ENCODE measurements around the gene GALNT2. TPM values are rescaled to one million over a fixed set of nuclear protein-coding genes. Genes with fewer than 3 reads are reported as not detected.

GALNT2 gene
- total and polyA plus RNA-seq, 4 donors, result 47.5 to 182 (median 114) TPM

GRCh38 chr1:230254265-230254664 is 187.2 kb downstream of the GALNT2 start:
- no peak for DNase-seq (ENCODE audit: low spot score)
- no peaks in the 10 kb centered on the region for H3K27me3 ChIP-seq (ENCODE audit: control insufficient read depth in 4 of 4, insufficient read depth in 4 of 4, low read length in 3 of 4)
- no peak overlapping the region for H3K27ac ChIP-seq (ENCODE audit: low read depth in 1 of 2, low read length in 2 of 2)
- TF ChIP-seq HNF4G (IDR thresholded peaks at IDR 0.05) (peak; percentile 92), FOXA2 (IDR thresholded peaks at IDR 0.05) (no peak), GABPA (IDR thresholded peaks at IDR 0.05 in 1 of 2, conservative IDR thresholded peaks at IDR 0.05 in 1 of 2) (no peak), RAD21 (IDR thresholded peaks at IDR 0.05) (peak in 1 of 2 donors; percentile 15), NR2F2 (IDR thresholded peaks at IDR 0.05) (no peak), FOXA1 (IDR thresholded peaks at IDR 0.05) (no peak), JUND (IDR thresholded peaks at IDR 0.05) (no peak), CTCF (IDR thresholded peaks at IDR 0.05; ENCODE audit: low read depth, low read length, missing input control) (no peak), EGR1 (IDR thresholded peaks at IDR 0.05; ENCODE audit: low read depth in 2 of 2) (no peak), HNF4A (conservative IDR thresholded peaks at IDR 0.05) (peak; percentile 88 to 98), ZBTB33 (IDR thresholded peaks at IDR 0.05) (no peak), MAX (IDR thresholded peaks at IDR 0.05) (no peak), YY1 (IDR thresholded peaks at IDR 0.05) (no peak), SP1 (IDR thresholded peaks at IDR 0.05) (peak; percentile 40)
- H3K9me3 ChIP-seq (ENCODE audit: control insufficient read depth in 4 of 4, low read length in 3 of 4), result no peaks in the 10 kb centered on the region
- H3K4me3 ChIP-seq (ENCODE audit: low read depth in 1 of 3, low read length in 3 of 3), result no peak overlapping the region
- 74% methylated on average over 4 of the region's 4 CpGs for WGBS
- H3K9ac ChIP-seq (ENCODE audit: low read depth in 1 of 2, low read length in 2 of 2), result no peak overlapping the region
- H3K4me1 ChIP-seq (ENCODE audit: control insufficient read depth in 4 of 4, insufficient read depth in 4 of 4, low read length in 3 of 4), result peaks cover 0 to 4% (median 0%) of the 10 kb centered on the region in 4 donors
- H3K36me3 ChIP-seq (ENCODE audit: control insufficient read depth in 4 of 4, insufficient read depth in 3 of 4, low read depth in 1 of 4, low read length in 3 of 4), result peaks cover 16 to 58% (median 47%) of the 10 kb centered on the region in 4 donors

- TF ChIP-seq RXRA (IDR thresholded peaks at IDR 0.05) (no peak), MAX (IDR thresholded peaks at IDR 0.05) (no peak), YY1 (IDR thresholded peaks at IDR 0.05) (no peak), HNF4G (IDR thresholded peaks at IDR 0.05) (no peak), CTCF (IDR thresholded peaks at IDR 0.05; ENCODE audit: low read depth, low read length, missing input control) (no peak), ATF3 (IDR thresholded peaks at IDR 0.05) (no peak), ZBTB33 (IDR thresholded peaks at IDR 0.05) (no peak), TAF1 (conservative IDR thresholded peaks at IDR 0.05) (no peak), GABPA (IDR thresholded peaks at IDR 0.05 in 1 of 2, conservative IDR thresholded peaks at IDR 0.05 in 1 of 2) (no peak), EGR1 (IDR thresholded peaks at IDR 0.05; ENCODE audit: low read depth in 2 of 2) (no peak)
- Histone ChIP-seq H3K27me3 (ENCODE audit: control insufficient read depth in 4 of 4, insufficient read depth in 4 of 4, low read length in 3 of 4) (no peaks in the 10 kb centered on the region), H3K4me3 (ENCODE audit: low read depth in 1 of 3, low read length in 3 of 3) (no peak overlapping the region), H3K4me1 (ENCODE audit: control insufficient read depth in 4 of 4, insufficient read depth in 4 of 4, low read length in 3 of 4) (peaks cover 0 to 4% (median 0%) of the 10 kb centered on the region in 4 donors), H3K27ac (ENCODE audit: low read depth in 1 of 2, low read length in 2 of 2) (no peak overlapping the region), H3K36me3 (ENCODE audit: control insufficient read depth in 4 of 4, insufficient read depth in 3 of 4, low read depth in 1 of 4, low read length in 3 of 4) (peaks cover 11 to 50% (median 41%) of the 10 kb centered on the region in 4 donors), H3K9ac (ENCODE audit: low read depth in 1 of 2, low read length in 2 of 2) (no peak overlapping the region), H3K9me3 (ENCODE audit: control insufficient read depth in 4 of 4, low read length in 3 of 4) (no peaks in the 10 kb centered on the region)
- no peak for DNase-seq (ENCODE audit: low spot score)
- 97% methylated on average over 15 of the region's 15 CpGs for WGBS
These were observed 188.1 kb downstream of the GALNT2 start for GRCh38 chr1:230255116-230255515.
